Measurements from ENCODE around the gene TUBG1. TPM values are rescaled to one million over a fixed set of nuclear protein-coding genes. Genes with fewer than 3 reads are reported as not detected.

Gene TUBG1
- total and polyA plus RNA-seq, 9 of the 15 experiments (the other 6 are each of a cell fraction or from before 2014, with no cell fraction given), result 33.1 to 147 (median 66.0) TPM

GRCh38 chr17:42561897-42562387 lies 47.5 kb upstream of the TUBG1 start, which contains the start of gene COASY:
Gene COASY, plus strand, starts transcription at chr17:42562148. Its CDS starts 475 bp downstream, at chr17:42562623.
- H4K20me1 ChIP-seq (replicated peaks; ENCODE audit: control insufficient read depth, insufficient read depth, low read length), result no peaks in the 10 kb centered on the region
- H3K27me3 ChIP-seq (ENCODE audit: control insufficient read depth in 2 of 2, insufficient read depth in 2 of 2, low read length in 2 of 2), result no peaks in the 10 kb centered on the region
- H3K4me2 ChIP-seq (ENCODE audit: insufficient read depth, low read length), result peak within 1 kb of the TSS; percentile 92
- no peaks in the 10 kb centered on the region for H3K9me3 ChIP-seq (replicated peaks; ENCODE audit: control insufficient read depth, insufficient read depth, low read depth, low read length)
- CTCF ChIA-PET (ENCODE audit: low intra/inter-chr PET ratio), result no interaction called here
- peak within 1 kb of the TSS; percentile 74 for H3K4me3 ChIP-seq
- peak within 1 kb of the TSS; percentile 91 for H2AFZ ChIP-seq (ENCODE audit: low read depth, low read length)
- intact Hi-C loops (cut with micrococcal nuclease) (no loop called here), in situ Hi-C loops (cut with MboI) (no loop called here)
- H3K9ac ChIP-seq (ENCODE audit: insufficient read depth in 1 of 2, low read depth in 2 of 2, low read length in 2 of 2), result peak within 1 kb of the TSS; percentile 93 to 99
- peak; percentile 91 to 99 (median 94) for DNase-seq (ENCODE audit: extremely low read depth in 1 of 4, low spot score in 3 of 4)
- no TSS peak for BruUV-seq (replicated peaks)
- ATAC-seq, result peak; percentile 77
- peak within 1 kb of the TSS; percentile 88 for H3K27ac ChIP-seq (ENCODE audit: extremely low read depth, low read depth, low read length)
- H3K79me2 ChIP-seq (ENCODE audit: control insufficient read depth, insufficient read depth, low read length), result peaks cover 35% of the 10 kb centered on the region
- FAIRE-seq, result peak; percentile 93
- no peaks in the 10 kb centered on the region for H3K9me1 ChIP-seq (ENCODE audit: control insufficient read depth, insufficient read depth, low read length)
- H3K4me1 ChIP-seq (replicated peaks in 1 of 2; ENCODE audit: control insufficient read depth in 2 of 2, insufficient read depth in 2 of 2, low read length in 2 of 2), result peaks cover 21 to 54% of the 10 kb centered on the region in 2 experiments
- H3K36me3 ChIP-seq (ENCODE audit: control insufficient read depth, insufficient read depth, low read length), result peaks cover 37% of the 10 kb centered on the region
- 0% methylated on average over 25 of the region's 26 CpGs for WGBS (ENCODE audit: insufficient coverage, low coverage, missing lambda C conversion rate)
- POLR2A ChIA-PET, result interaction anchor here (1.1 kb wide), 1 partner anchor 116 kb away, joined by 4 read pairs; no protein-coding TSS in a partner anchor
- TF ChIP-seq CBX2 (IDR thresholded peaks at IDR 0.05; ENCODE audit: insufficient read depth, low read length, poor library complexity, severe bottlenecking), result no peak
- TF ChIP-seq CLOCK (CRISPR knock-in tag; IDR thresholded peaks at IDR 0.05; ENCODE audit: borderline replicate concordance), result no peak
- TF ChIP-seq ZNF431 (CRISPR knock-in tag; IDR thresholded peaks at IDR 0.05), result no peak
- TF ChIP-seq ZNF507 (tag; conservative IDR thresholded peaks at IDR 0.05), result no peak
- no peak for TF ChIP-seq ATF2 (CRISPR knock-in tag; IDR thresholded peaks at IDR 0.05)
- peak; percentile 81 for TF ChIP-seq EP400 (IDR thresholded peaks at IDR 0.05)
- TF ChIP-seq PHB (CRISPR knock-in tag; IDR thresholded peaks at IDR 0.05), result no peak
- TF ChIP-seq ZNF644 (tag; IDR thresholded peaks at IDR 0.05; ENCODE audit: low read depth), result 0 out of 2 replicates have a peak, but pooled peaks have one; percentile 68
- TF ChIP-seq TAL1 (IDR thresholded peaks at IDR 0.05), result no peak
- peak; percentile 57; the same call in 1 of the 2 replicates for TF ChIP-seq PHF8 (IDR thresholded peaks at IDR 0.05; ENCODE audit: borderline replicate concordance, low read length)
- TF ChIP-seq ZNF766 (CRISPR knock-in tag; conservative IDR thresholded peaks at IDR 0.05), result peak; percentile 56; the same call in 1 of the 2 replicates
- peak; percentile 99 for TF ChIP-seq MTA3 (IDR thresholded peaks at IDR 0.05; ENCODE audit: borderline replicate concordance)
- TF ChIP-seq ZNF76 (CRISPR knock-in tag; IDR thresholded peaks at IDR 0.05; ENCODE audit: borderline replicate concordance), result no peak
- no peak for TF ChIP-seq CBX5 (IDR thresholded peaks at IDR 0.05; ENCODE audit: borderline replicate concordance, low read depth)
- TF ChIP-seq NKRF (IDR thresholded peaks at IDR 0.05; ENCODE audit: borderline replicate concordance), result peak; percentile 85; the same call in 1 of the 2 replicates
